GM12891 (cell line): Measurements from ENCODE around the gene PLEKHH2.

Experiments used
- POLR2A ChIP-seq: IDR thresholded peaks from 2 replicates; pipeline ENCODE4 v1.6.1; 2011; ENCODE audit warnings: low read depth, low read length, control low read depth
- POLR2AphosphoS5 ChIP-seq: IDR thresholded peaks from 2 replicates; pipeline ENCODE4 v1.6.1; 2011; ENCODE audit warnings: low read depth, low read length, control low read depth
- TAF1 ChIP-seq: IDR thresholded peaks from 2 replicates; pipeline ENCODE4 v1.6.1; 2011; ENCODE audit warnings: low read depth, low read length, control low read depth

GRCh38 chr2:43796206-43796605 lies 159.1 kb downstream of the PLEKHH2 start:
- TF ChIP-seq POLR2A, result no peak
- no peak for TF ChIP-seq TAF1
- TF ChIP-seq POLR2AphosphoS5, result no peak
